ENCODE data around the gene SERP1.

The SERP1 gene

DNA sequence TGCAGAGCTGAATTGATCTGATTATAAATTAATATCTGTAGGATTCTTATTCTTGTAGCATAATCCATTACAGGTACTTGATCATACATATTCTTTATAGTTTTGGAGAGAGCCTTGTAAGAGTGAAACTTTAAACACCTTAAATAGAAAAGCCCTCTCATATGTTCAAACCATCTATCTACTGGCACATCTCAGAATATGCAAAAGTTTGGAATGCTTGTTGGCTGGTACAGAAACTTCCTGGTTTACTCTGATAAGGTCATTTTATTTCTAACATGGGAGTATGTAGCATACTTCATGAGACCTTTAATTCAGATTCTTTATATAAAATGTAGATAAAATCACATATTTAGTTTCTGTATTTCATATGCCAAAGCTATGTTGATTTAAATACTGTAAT is 34.9 kb upstream of the SERP1 start:
- TF ChIP-seq CTCF (IDR thresholded peaks at IDR 0.05; ENCODE audit: borderline replicate concordance, insufficient read depth, low read depth, low read length), result no peak

DNA sequence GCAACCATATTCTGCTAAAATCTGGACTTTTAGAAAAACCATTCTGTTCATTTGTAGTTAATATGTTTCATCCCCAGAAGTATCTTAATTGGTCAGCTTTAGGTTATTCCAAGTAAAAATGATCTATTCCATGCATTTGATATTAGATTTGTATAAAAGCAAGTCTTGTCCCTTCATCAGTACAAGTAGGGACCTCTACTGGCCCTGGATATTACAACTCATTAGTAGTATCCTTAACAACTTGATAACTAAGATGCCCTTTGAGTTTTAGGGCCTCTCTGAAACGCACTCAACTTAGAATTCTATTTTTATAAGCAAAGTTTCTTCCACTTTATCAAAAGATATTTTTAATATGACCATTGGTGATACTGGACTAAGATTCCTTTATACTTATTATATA is 31.6 kb upstream of the SERP1 start:
- H3K4me3 ChIP-seq (ENCODE audit: low read depth, low read length), result no peak overlapping the region
- TF ChIP-seq CTCF (IDR thresholded peaks at IDR 0.05; ENCODE audit: borderline replicate concordance, insufficient read depth, low read depth, low read length), result no peak

More for the DNA sequence above, 34.9 kb upstream of the SERP1 start:
- no peak overlapping the region for H3K4me3 ChIP-seq (ENCODE audit: low read depth, low read length)

GRCh38 chr3:150567328-150567727 is 21.0 kb upstream of the SERP1 start:
- no peak overlapping the region for H3K4me3 ChIP-seq (ENCODE audit: low read depth, low read length)
- no peak for TF ChIP-seq CTCF (IDR thresholded peaks at IDR 0.05; ENCODE audit: borderline replicate concordance, insufficient read depth, low read depth, low read length)

GRCh38 chr3:150564243-150564642 is 17.9 kb upstream of the SERP1 start:
- no peak for TF ChIP-seq CTCF (IDR thresholded peaks at IDR 0.05; ENCODE audit: borderline replicate concordance, insufficient read depth, low read depth, low read length)
- no peak overlapping the region for H3K4me3 ChIP-seq (ENCODE audit: low read depth, low read length)

DNA sequence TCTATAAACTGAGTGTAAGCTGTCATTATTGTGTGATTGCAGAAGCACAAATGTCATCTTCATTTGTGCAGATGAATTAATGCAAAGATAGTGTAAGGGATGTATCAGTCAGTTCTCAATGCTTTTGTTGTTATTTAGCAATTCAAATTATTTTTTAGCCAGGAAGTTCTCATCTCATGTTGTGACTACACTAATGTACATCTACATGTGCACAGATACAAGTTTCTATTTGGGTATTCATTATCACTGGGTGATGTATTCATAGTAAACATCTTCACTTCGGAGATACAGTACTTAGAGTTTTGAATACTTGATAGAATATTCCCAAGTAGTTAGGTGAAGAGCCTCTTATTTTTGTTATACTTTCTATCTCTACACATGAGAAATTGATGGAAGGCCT is 11.4 kb upstream of the SERP1 start:
- TF ChIP-seq CTCF (IDR thresholded peaks at IDR 0.05; ENCODE audit: borderline replicate concordance, insufficient read depth, low read depth, low read length), result no peak
- no peak overlapping the region for H3K4me3 ChIP-seq (ENCODE audit: low read depth, low read length)

- TF ChIP-seq CTCF (IDR thresholded peaks at IDR 0.05; ENCODE audit: borderline replicate concordance, insufficient read depth, low read depth, low read length), result no peak
- H3K4me3 ChIP-seq (ENCODE audit: low read depth, low read length), result no peak overlapping the region
Observed at GRCh38 chr3:150556792-150557191, 10.5 kb upstream of the SERP1 start.

DNA sequence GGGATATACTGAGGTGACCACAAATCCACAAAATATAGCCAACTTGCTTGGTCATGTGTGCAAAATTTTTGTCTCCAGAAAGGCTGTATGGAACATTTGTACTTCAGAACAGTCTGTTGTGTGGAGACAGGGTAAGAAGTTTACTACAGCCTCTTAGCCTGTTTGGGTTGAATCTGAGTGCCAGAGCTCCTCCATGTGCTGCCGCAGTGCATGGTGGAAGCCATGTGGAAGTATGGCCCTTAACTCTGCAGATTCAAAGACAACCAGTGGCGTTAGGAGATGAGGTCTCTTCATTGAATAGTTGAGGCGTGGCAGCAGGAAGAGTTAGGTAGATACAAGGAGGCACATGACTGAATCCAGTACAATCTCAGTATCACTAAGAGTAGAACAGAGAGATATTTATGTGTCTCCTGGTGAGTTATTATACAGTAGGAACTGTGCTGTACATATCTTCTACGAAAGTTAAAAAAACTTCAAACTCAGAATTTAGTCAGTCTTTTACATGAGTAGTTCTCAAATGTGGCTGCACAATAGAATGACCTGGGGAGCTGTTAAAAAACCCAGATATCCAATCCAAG is 9.7 kb upstream of the SERP1 start:
- H3K4me3 ChIP-seq (ENCODE audit: low read depth, low read length), result no peak overlapping the region
- no peak for TF ChIP-seq CTCF (IDR thresholded peaks at IDR 0.05; ENCODE audit: borderline replicate concordance, insufficient read depth, low read depth, low read length)
